ENCODE data around the gene BCAN.

The BCAN gene

GRCh38 chr1:156681196-156681960, 39.5 kb downstream of the BCAN start:
- no peak for ATAC-seq

GRCh38 chr1:156682166-156682890, 40.4 kb downstream of the BCAN start:
- ATAC-seq = no peak

GRCh38 chr1:156684227-156684782, 42.4 kb downstream of the BCAN start:
- ATAC-seq = peak; percentile 48 to 60

- ATAC-seq = peak; percentile 93 to 94
Measured at GRCh38 chr1:156689035-156689952, 47.4 kb downstream of the BCAN start.

GRCh38 chr1:156689953-156690674, 48.2 kb downstream of the BCAN start:
- no peak for ATAC-seq

GRCh38 chr1:156690675-156691036, 48.7 kb downstream of the BCAN start:
- no peak for ATAC-seq

- ATAC-seq = no peak
Measured at GRCh38 chr1:156691191-156691590, 49.3 kb downstream of the BCAN start.

- no peak for ATAC-seq
Measured at GRCh38 chr1:156691665-156692440, 49.9 kb downstream of the BCAN start.

GRCh38 chr1:156692441-156692924, 50.6 kb downstream of the BCAN start:
- no peak for ATAC-seq

GRCh38 chr1:156692925-156693847, 51.3 kb downstream of the BCAN start:
- no peak for ATAC-seq

GRCh38 chr1:156693848-156694689, 52.2 kb downstream of the BCAN start:
- no peak for ATAC-seq

GRCh38 chr1:156694690-156694962, 52.7 kb downstream of the BCAN start:
- no peak for ATAC-seq

- ATAC-seq = no peak
Measured at GRCh38 chr1:156696755-156697154, 54.8 kb downstream of the BCAN start.

- no peak for ATAC-seq
Measured at GRCh38 chr1:156697481-156697880, 55.6 kb downstream of the BCAN start.

GRCh38 chr1:156698995-156699394, 57.1 kb downstream of the BCAN start:
- ATAC-seq = no peak

- no peak for ATAC-seq
Measured at GRCh38 chr1:156700736-156701531, 59.0 kb downstream of the BCAN start.

- no peak for ATAC-seq
Measured at GRCh38 chr1:156703336-156703735, 61.4 kb downstream of the BCAN start.

GRCh38 chr1:156703741-156704140, 61.8 kb downstream of the BCAN start:
- ATAC-seq = no peak

Data from activated CD4-positive, CD25-positive, alpha-beta regulatory T cell treated with anti-CD3 and anti-CD28 coated beads, Interleukin-2, amount 50 U/mL, for 24 hours (primary cell).